NCI-H2227 treated with DMSO at 0.1 percent for 48 hours (cell line): ENCODE results near the gene CEP55.

Source experiments
- DNase-seq: peaks from one replicate; lab custom pipeline; 2025; lab: John Stamatoyannopoulos, UW

Gene CEP55

GRCh38 chr10:93469454-93469853 is 27.0 kb upstream of the CEP55 start:
- no peak for DNase-seq

DNA sequence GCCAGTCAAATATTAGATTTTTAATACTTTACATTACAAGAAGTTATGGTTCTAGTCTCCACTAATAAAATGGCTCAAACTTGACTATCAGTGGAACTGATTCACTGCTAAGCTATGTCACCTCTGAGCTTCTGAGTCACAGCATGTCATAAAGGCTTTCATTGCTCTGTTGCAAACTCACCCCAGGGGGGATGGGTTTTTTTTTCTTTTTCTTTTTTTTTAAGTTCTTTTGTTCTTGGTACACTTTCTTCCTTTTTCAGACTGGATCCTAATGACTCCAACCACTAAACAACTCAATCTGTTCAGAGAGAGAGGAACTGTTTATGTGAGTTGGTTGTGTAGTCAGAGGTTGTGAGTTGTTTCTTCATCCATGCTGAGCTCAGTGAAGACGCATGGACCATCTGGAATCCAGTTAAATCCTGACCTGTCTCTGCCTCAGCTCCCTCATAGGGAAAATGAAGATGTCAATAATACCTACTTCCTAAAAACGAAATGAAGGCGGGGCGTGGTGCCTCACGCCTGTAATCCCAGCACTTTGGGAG is 25.2 kb upstream of the CEP55 start:
- no peak for DNase-seq

GRCh38 chr10:93473161-93473560 is 23.3 kb upstream of the CEP55 start:
- DNase-seq, result no peak

- no peak for DNase-seq
Observed at GRCh38 chr10:93473804-93474472, 22.5 kb upstream of the CEP55 start.

- no peak for DNase-seq
Observed at GRCh38 chr10:93475227-93475626, 21.2 kb upstream of the CEP55 start.

- DNase-seq, result no peak
Observed at GRCh38 chr10:93475871-93476270, 20.5 kb upstream of the CEP55 start.

DNA sequence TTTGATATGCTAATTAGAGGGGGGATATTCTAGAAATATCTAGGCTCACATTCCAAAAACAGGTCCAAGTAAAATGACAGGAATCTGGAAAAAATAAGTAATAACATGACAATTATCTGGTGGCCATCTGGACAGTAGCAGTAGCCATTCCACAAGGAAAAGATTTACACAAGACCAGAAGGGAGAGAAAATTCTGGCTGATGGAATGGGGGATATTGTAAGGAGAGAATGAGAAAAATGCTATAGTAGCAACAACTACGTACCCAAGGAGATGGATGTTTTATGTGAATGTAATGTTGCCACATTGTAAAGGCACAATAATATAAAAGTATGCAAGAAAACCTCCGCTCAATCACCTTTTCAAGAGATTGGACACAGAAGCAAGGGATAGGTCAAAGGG is 19.7 kb upstream of the CEP55 start:
- DNase-seq, result no peak

- DNase-seq, result no peak
Observed at GRCh38 chr10:93478873-93479272, 17.5 kb upstream of the CEP55 start.

GRCh38 chr10:93481637-93482144 is 14.7 kb upstream of the CEP55 start:
- no peak for DNase-seq

DNA sequence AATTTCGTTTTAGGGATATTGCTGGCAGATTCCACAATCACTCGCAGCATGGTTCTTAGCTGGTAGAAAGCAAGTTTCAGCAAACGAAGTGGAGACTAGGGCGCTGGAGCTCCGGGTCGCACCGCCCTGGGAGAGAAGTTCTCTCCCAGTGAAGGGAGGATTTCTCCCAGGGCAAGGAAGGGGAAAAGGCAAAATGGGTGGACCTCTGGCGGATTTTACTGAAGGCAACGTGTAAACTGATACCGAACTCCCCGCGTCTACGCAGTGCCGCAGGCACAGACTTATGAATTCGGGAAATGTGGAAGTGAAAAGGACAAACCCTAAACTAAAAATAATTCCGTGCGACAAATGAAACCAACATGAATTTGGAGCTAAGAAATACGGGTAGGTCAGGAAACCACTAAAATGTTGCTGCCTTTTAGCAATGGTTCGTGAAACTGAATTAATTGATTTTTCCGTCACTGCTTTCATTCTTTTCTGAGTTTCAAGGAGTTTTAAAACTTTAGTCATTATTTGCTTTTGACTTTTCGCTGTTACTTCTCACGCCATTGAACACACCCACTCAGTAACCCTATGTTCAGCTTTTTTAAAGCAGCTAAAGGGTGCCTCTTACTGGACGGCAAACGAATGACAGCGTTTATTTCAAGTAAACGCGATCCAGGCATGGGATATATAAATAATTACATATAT is 14.1 kb upstream of the CEP55 start, which contains the start of gene MYOF:
Gene MYOF, minus strand, starts transcription at position 190 of the 690 bp plus-strand sequence. Its CDS starts 140 bp downstream, at position 50.
- peak; percentile 30 for DNase-seq

GRCh38 chr10:93485690-93486089 is 10.7 kb upstream of the CEP55 start:
- DNase-seq, result no peak

GRCh38 chr10:93488956-93489528 is 7.4 kb upstream of the CEP55 start:
- DNase-seq, result no peak

- no peak for DNase-seq
Observed at GRCh38 chr10:93491602-93492121, 4.8 kb upstream of the CEP55 start.

DNA sequence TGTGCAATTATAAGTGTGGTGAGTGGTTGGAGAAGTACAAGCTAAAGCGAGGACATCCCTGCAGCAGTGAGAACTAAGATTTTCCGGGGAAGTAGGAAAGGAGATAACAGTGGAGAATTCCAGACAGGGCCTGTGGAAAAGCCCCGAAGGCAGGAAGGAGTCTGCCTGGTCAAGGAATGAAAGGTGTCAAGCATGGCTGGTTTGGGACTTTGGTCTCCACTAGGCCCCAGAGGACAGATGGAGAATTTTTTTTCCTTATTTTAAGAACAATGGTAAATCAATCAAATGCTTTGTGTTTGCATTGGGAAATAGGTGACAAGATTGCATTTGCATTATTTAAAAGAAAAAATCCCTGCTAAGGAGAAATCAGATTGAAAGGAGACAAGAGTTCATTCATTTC is 3.2 kb upstream of the CEP55 start:
- DNase-seq, result no peak

GRCh38 chr10:93494494-93494893 is 1.9 kb upstream of the CEP55 start:
- no peak for DNase-seq

- DNase-seq, result no peak
Observed at GRCh38 chr10:93495654-93496321, 624 bp upstream of the CEP55 start.

DNA sequence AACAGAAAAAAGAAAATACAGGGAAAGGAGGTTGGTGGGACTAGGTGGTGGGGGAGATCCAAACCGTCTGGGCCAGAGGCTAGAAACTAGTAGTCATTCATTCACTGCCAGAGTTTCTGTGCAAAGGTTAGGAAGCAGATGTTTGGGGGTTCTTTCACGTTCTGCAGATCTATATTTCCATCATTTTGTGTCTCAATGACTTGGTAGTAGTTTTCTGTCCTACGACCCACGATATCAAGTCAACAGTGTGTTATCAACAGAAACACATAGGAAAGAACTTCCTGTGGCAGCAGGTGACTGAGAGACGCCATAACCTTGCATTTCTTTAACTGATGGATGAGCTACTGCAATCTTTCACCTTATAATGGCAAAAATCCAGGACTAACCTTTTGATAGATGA is 1.8 kb downstream of the CEP55 start:
- no peak for DNase-seq

DNA sequence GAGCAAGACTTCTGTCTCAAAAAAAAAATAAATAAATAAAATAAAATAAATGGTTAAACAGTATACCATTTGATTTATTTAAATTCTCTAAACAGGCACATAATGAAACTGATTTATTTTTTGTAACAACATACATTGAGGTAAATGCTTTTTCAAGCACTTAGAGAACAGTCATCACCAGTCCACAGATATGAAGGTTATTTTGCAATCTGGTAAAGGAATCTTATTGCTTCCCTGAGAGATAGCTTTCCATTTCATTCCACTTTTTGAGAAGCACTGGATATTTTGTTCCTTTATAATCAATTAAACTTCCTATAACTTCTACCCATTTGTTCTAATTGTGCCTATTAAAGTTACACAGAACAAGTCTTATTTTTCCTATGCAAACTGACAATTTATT is 5.2 kb downstream of the CEP55 start:
- no peak for DNase-seq

- DNase-seq, result no peak
Observed at GRCh38 chr10:93503075-93503474, 6.7 kb downstream of the CEP55 start.

DNA sequence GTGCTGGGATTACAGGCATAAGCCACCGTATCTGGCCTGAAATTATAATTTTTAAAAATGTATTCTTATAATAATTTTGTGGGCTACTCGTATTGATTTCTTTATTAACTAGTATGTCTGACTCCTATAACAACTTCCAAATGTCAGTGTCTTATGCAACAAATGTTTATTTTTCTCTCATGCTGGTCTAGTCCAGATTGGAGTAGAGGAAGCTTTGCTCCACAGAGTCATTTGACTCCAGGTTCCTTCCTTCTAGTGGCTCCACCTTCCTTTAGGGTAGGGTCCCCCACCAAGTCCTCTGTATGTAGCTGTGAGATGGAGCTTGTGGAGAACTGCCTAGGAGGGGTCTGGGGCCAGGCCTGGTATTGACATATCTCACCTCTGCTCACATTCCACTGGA is 8.7 kb downstream of the CEP55 start:
- DNase-seq, result no peak

DNA sequence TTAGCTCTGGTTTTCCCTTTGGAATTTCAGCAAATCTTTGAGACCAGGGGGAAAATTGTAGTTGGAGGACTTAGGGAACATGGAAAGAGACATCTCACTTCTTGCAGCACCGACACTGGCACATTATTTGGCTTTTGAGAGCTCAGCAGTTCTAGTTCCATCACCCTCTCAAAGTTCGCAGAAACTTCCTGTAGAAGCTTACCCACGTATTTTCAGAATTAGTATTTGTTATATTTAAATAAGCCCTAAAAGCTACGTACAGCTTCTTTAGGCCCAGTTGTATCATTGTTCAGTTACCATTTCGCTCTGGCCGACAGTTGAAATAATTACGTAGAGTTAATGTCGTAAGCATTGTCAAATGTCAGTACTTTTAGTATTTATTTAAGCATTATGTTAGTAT is 13.4 kb downstream of the CEP55 start:
- no peak for DNase-seq

- no peak for DNase-seq
Observed at GRCh38 chr10:93512565-93512964, 16.2 kb downstream of the CEP55 start.
